ENCODE measurements around the gene AMH. TPM values are rescaled to one million over a fixed set of nuclear protein-coding genes. Genes with fewer than 3 reads are reported as not detected.

Gene AMH
- total and polyA plus RNA-seq, 2 of the 13 experiments (the other 11 are each of a cell fraction or from before 2014, with no cell fraction given) = 0.03 to 0.18 TPM

- peak; percentile 73 for TF ChIP-seq AGO2 (optimal IDR thresholded peaks at IDR 0.05; ENCODE audit: low read depth, low read length)
- no peak for TF ChIP-seq NCOA1 (CRISPR knock-in tag; IDR thresholded peaks at IDR 0.05)
- TF ChIP-seq SRF (IDR thresholded peaks at IDR 0.05; ENCODE audit: low read depth, low read length) = no peak
- TF ChIP-seq REL (CRISPR knock-in tag; conservative IDR thresholded peaks at IDR 0.05) = no peak
- TF ChIP-seq, protein P1, sequence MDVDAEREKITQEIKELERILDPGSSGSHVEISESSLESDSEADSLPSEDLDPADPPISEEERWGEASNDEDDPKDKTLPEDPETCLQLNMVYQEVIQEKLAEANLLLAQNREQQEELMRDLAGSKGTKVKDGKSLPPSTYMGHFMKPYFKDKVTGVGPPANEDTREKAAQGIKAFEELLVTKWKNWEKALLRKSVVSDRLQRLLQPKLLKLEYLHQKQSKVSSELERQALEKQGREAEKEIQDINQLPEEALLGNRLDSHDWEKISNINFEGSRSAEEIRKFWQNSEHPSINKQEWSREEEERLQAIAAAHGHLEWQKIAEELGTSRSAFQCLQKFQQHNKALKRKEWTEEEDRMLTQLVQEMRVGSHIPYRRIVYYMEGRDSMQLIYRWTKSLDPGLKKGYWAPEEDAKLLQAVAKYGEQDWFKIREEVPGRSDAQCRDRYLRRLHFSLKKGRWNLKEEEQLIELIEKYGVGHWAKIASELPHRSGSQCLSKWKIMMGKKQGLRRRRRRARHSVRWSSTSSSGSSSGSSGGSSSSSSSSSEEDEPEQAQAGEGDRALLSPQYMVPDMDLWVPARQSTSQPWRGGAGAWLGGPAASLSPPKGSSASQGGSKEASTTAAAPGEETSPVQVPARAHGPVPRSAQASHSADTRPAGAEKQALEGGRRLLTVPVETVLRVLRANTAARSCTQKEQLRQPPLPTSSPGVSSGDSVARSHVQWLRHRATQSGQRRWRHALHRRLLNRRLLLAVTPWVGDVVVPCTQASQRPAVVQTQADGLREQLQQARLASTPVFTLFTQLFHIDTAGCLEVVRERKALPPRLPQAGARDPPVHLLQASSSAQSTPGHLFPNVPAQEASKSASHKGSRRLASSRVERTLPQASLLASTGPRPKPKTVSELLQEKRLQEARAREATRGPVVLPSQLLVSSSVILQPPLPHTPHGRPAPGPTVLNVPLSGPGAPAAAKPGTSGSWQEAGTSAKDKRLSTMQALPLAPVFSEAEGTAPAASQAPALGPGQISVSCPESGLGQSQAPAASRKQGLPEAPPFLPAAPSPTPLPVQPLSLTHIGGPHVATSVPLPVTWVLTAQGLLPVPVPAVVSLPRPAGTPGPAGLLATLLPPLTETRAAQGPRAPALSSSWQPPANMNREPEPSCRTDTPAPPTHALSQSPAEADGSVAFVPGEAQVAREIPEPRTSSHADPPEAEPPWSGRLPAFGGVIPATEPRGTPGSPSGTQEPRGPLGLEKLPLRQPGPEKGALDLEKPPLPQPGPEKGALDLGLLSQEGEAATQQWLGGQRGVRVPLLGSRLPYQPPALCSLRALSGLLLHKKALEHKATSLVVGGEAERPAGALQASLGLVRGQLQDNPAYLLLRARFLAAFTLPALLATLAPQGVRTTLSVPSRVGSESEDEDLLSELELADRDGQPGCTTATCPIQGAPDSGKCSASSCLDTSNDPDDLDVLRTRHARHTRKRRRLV (CRISPR knock-in tag; IDR thresholded peaks at IDR 0.05) = no peak
- TF ChIP-seq AKAP8 (CRISPR knock-in tag; IDR thresholded peaks at IDR 0.05) = no peak
- no peak for TF ChIP-seq JUN (CRISPR knock-in tag; IDR thresholded peaks at IDR 0.05)
- TF ChIP-seq ZSCAN12 (CRISPR knock-in tag; IDR thresholded peaks at IDR 0.05) = no peak
- no peak for TF ChIP-seq HOXD1 (CRISPR knock-in tag; IDR thresholded peaks at IDR 0.05)
- TF ChIP-seq ZNF136 (CRISPR knock-in tag; IDR thresholded peaks at IDR 0.05; ENCODE audit: low read depth) = no peak
- TF ChIP-seq IRX3 (CRISPR knock-in tag; IDR thresholded peaks at IDR 0.05; ENCODE audit: borderline replicate concordance, low read depth) = no peak
- TF ChIP-seq, protein P2, sequence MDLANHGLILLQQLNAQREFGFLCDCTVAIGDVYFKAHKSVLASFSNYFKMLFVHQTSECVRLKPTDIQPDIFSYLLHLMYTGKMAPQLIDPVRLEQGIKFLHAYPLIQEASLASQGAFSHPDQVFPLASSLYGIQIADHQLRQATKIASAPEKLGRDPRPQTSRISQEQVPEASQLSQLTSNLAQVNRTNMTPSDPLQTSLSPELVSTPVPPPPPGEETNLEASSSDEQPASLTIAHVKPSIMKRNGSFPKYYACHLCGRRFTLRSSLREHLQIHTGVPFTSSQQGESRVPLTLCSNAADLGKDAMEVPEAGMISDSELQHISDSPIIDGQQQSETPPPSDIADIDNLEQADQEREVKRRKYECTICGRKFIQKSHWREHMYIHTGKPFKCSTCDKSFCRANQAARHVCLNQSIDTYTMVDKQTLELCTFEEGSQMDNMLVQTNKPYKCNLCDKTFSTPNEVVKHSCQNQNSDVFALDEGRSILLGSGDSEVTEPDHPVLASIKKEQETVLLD (CRISPR knock-in tag; IDR thresholded peaks at IDR 0.05; ENCODE audit: low read depth) = no peak
- TF ChIP-seq ZNF776 (CRISPR knock-in tag; IDR thresholded peaks at IDR 0.05) = 0 out of 2 replicates have a peak, but pooled peaks have one; percentile 49
- no peak for TF ChIP-seq HOXA9 (CRISPR knock-in tag; IDR thresholded peaks at IDR 0.05; ENCODE audit: borderline replicate concordance)
- TF ChIP-seq ZNF615 (CRISPR knock-in tag; IDR thresholded peaks at IDR 0.05; ENCODE audit: borderline replicate concordance) = no peak
- no peak for TF ChIP-seq JDP2 (CRISPR knock-in tag; IDR thresholded peaks at IDR 0.05; ENCODE audit: borderline replicate concordance)
- no peak for TF ChIP-seq ZFP36L2 (CRISPR knock-in tag; IDR thresholded peaks at IDR 0.05)
- no peak for TF ChIP-seq ZNF468 (CRISPR knock-in tag; IDR thresholded peaks at IDR 0.05)
- no peak for TF ChIP-seq ZNF775 (CRISPR knock-in tag; IDR thresholded peaks at IDR 0.05; ENCODE audit: borderline replicate concordance)
- TF ChIP-seq, protein P3, sequence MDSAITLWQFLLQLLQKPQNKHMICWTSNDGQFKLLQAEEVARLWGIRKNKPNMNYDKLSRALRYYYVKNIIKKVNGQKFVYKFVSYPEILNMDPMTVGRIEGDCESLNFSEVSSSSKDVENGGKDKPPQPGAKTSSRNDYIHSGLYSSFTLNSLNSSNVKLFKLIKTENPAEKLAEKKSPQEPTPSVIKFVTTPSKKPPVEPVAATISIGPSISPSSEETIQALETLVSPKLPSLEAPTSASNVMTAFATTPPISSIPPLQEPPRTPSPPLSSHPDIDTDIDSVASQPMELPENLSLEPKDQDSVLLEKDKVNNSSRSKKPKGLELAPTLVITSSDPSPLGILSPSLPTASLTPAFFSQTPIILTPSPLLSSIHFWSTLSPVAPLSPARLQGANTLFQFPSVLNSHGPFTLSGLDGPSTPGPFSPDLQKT (CRISPR knock-in tag; IDR thresholded peaks at IDR 0.05; ENCODE audit: borderline replicate concordance) = no peak
- TF ChIP-seq HES4 (CRISPR knock-in tag; IDR thresholded peaks at IDR 0.05; ENCODE audit: borderline replicate concordance) = no peak
- TF ChIP-seq ZNF33B (CRISPR knock-in tag; IDR thresholded peaks at IDR 0.05) = no peak
These were observed 29.5 kb downstream of the AMH start (continued) for GRCh38 chr19:2278459-2279158.

All from HepG2 (cell line).